Body of pancreas (tissue), 4 donors: ENCODE results near the gene MUC5AC. TPM values are rescaled to one million over a fixed set of nuclear protein-coding genes. Genes with fewer than 3 reads are reported as not detected.

ENCODE experiments used
- ATAC-seq: fragments of 150-250 bp; one replicate; pipeline ENCODE4 v1.9.1; 2016
- DNase-seq, 4 donors: peaks; one replicate each; pipeline ENCODE4 v3.0.0-alpha.2; 2019
- H3K27ac ChIP-seq, 4 donors: fragments of 200-600 bp; sonication (generic); 1 replicate in 3 of 4; 2 replicates in 1 of 4; pipeline versions ENCODE4 v1.5.1 to v1.6.1; 2016 to 2019; ENCODE audit warnings: mild to moderate bottlenecking in 1 of 4, mixed read lengths in 1 of 4, moderate library complexity in 1 of 4
- H3K27me3 ChIP-seq, 2 donors: fragments of 200-600 bp; sonication (generic); one replicate each; pipeline ENCODE4 v1.6.0; 2016; ENCODE audit warnings: mild to moderate bottlenecking in 1 of 2
- H3K36me3 ChIP-seq, 2 donors: fragments of 200-600 bp; sonication (generic); replicated peaks in 1 of 2; 2 replicates each; pipeline ENCODE4 v1.5.1; 2016; ENCODE audit warnings: low read depth in 2 of 2; ENCODE audit not compliant: insufficient read depth in 1 of 2
- H3K4me1 ChIP-seq: fragments of 200-600 bp; sonication (generic); one replicate; pipeline ENCODE4 v1.6.0; 2016
- H3K4me3 ChIP-seq, 2 donors: fragments of 200-600 bp; sonication (generic); 1 replicate in 1 of 2; 2 replicates in 1 of 2; pipeline ENCODE4 v1.5.1; 2016 to 2019
- H3K9me3 ChIP-seq, 3 donors: fragments of 200-600 bp; sonication (generic); 1 replicate in 2 of 3; 2 replicates in 1 of 3; pipeline ENCODE4 v1.5.1; 2016
- POLR2A ChIP-seq, 3 donors: fragments of 450-650 bp; IDR thresholded peaks; one replicate each; pipeline ENCODE4 v1.6.1; 2016; ENCODE audit warnings: antibody characterized with exemption in 3 of 3, mild to moderate bottlenecking in 2 of 3
- WGBS, 2 donors: methylation state at CpG; one replicate each; pipeline ENCODE4 v1.1.5; 2017; 5-methylcytosine and 5-hydroxymethylcytosine counted together
- intact Hi-C: fragments of 100-400 bp; cut with DNase I; formaldehyde crosslinking; loops from one replicate; pipeline ENCODE4 v1.15.1; 2023
- total RNA-seq, 2 donors: library from RNA; depleted of rRNA; stranded (reverse); fragments of >200 nt; gene quantifications; one replicate each; pipeline ENCODE4 v1.1.0, GENCODE V29; 2016
- TF ChIP-seq, protein P1 (sequence below), 7 experiments: fragments of 450-650 bp in 4 of 7; fragments of 200-600 bp in 3 of 7; sonication (generic) in 3 of 7; IDR thresholded peaks; one replicate each; pipeline ENCODE4 v1.5.1; 2016 to 2019; ENCODE audit warnings: antibody characterized with exemption in 7 of 7

MUC5AC gene
- total RNA-seq, 2 donors from 2014 or later, result under 0.01 to 1.8 TPM

GRCh38 chr11:1199241-1199750 lies 41.5 kb downstream of the MUC5AC start:
- H3K4me1 ChIP-seq, result peaks cover 6% of the 10 kb centered on the region
- ATAC-seq (no peak), DNase-seq (no peak)
- no peaks in the 10 kb centered on the region for H3K36me3 ChIP-seq
- 71% methylated on average over 26 of the region's 27 CpGs; no CpG with 5 or more reads in 1 of the 2 donors for WGBS, 2 donors
- H3K9me3 ChIP-seq, result no peaks in the 10 kb centered on the region
- no peak overlapping the region for H3K27ac ChIP-seq
- intact Hi-C loops, result no loop called here
- H3K4me3 ChIP-seq, result no peak overlapping the region
- H3K27me3 ChIP-seq, result peaks cover 0 to 25% of the 10 kb centered on the region in 2 donors
- TF ChIP-seq, protein P1, sequence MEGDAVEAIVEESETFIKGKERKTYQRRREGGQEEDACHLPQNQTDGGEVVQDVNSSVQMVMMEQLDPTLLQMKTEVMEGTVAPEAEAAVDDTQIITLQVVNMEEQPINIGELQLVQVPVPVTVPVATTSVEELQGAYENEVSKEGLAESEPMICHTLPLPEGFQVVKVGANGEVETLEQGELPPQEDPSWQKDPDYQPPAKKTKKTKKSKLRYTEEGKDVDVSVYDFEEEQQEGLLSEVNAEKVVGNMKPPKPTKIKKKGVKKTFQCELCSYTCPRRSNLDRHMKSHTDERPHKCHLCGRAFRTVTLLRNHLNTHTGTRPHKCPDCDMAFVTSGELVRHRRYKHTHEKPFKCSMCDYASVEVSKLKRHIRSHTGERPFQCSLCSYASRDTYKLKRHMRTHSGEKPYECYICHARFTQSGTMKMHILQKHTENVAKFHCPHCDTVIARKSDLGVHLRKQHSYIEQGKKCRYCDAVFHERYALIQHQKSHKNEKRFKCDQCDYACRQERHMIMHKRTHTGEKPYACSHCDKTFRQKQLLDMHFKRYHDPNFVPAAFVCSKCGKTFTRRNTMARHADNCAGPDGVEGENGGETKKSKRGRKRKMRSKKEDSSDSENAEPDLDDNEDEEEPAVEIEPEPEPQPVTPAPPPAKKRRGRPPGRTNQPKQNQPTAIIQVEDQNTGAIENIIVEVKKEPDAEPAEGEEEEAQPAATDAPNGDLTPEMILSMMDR (IDR thresholded peaks at IDR 0.05), result no peak
- no peak for TF ChIP-seq POLR2A (IDR thresholded peaks at IDR 0.05)

DNA sequence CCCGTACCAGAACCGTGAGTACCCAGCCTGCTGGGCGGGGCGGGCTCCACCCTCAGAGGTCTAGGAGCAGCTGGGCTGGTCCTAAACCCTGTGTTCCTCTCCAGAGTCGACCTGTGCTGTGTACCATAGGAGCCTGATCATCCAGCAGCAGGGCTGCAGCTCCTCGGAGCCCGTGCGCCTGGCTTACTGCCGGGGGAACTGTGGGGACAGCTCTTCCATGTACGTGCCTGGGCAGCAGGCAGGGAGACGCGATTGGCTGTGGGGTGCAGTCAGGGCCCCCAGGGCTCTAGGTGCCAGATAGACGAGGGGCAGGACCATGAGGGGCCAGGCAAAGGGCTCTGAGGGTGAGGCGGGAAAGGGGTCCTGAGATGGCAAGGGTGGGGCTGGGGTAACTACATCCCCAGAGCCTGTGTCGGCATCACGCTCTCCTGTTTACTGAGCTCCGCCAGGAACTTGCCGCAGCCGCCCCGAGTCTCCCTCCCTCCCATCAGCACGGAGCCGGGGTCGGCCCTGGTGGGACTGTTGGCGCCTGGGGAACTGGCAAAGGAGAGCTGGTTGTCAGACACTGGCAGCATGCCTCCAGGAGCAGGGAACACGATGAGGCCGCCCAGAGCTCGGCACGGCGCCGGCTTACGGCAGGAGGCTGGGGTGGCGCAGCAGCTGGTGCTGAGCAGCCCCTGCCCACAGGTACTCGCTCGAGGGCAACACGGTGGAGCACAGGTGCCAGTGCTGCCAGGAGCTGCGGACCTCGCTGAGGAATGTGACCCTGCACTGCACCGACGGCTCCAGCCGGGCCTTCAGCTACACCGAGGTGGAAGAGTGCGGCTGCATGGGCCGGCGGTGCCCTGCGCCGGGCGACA lies 42.2 kb downstream of the MUC5AC start:
- peaks cover 6% of the 10 kb centered on the region for H3K4me1 ChIP-seq
- no peak for TF ChIP-seq POLR2A (IDR thresholded peaks at IDR 0.05)
- TF ChIP-seq, protein P1 (IDR thresholded peaks at IDR 0.05), result no peak
- H3K9me3 ChIP-seq, result no peaks in the 10 kb centered on the region
- no peak for ATAC-seq
- peak in 1 of 4 donors; percentile 22 for DNase-seq
- intact Hi-C loops, result loop anchor here (2.0 to 10.0 kb wide), 2 partner anchors 195 to 317 kb away; no protein-coding TSS in a partner anchor
- H3K4me3 ChIP-seq, result no peak overlapping the region
- no peaks in the 10 kb centered on the region for H3K36me3 ChIP-seq
- H3K27ac ChIP-seq, result no peak overlapping the region
- peaks cover 0 to 25% of the 10 kb centered on the region in 2 donors for H3K27me3 ChIP-seq
- WGBS, 2 donors, result 31 to 56% methylated on average over 8 to 35 of the region's 47 CpGs

DNA sequence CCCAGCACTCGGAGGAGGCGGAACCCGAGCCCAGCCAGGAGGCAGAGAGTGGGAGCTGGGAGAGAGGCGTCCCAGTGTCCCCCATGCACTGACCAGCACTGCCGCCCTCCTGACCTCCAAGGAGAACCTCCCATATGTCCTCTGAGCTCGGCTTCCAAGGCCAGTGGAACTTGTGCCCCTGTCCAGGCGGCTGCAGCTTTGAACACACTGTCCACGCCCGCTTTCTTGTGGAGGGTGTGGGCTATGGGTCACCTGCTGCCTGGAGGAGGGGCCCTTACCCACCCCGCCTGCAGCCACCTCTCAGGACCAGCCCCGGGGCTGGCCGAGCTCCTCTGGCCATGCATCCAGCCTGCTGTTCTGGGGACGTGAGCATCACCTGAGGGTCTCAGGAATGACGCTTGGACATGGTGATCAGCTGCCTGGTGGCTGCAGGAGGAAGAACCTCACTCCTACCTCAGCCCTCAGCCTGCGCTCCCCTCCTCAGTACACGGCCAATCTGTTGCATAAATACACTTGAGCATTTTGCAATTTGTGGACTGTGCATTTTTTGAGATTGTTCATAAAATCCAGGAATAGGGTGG lies 42.9 kb downstream of the MUC5AC start:
- intact Hi-C loops, result loop anchor here (2.0 to 10.0 kb wide), 2 partner anchors 194 to 316 kb away; no protein-coding TSS in a partner anchor
- ATAC-seq (no peak), DNase-seq (peak in 1 of 4 donors; percentile 11)
- Histone ChIP-seq H3K36me3 (no peaks in the 10 kb centered on the region), H3K27ac (no peak overlapping the region), H3K4me1 (peaks cover 6% of the 10 kb centered on the region), H3K9me3 (no peaks in the 10 kb centered on the region), H3K4me3 (no peak overlapping the region), H3K27me3 (peaks cover 0 to 25% of the 10 kb centered on the region in 2 donors)
- WGBS, 2 donors, result 40 to 52% methylated on average over 1 to 14 of the region's 16 CpGs
- TF ChIP-seq, protein P1 (IDR thresholded peaks at IDR 0.05), result no peak
- TF ChIP-seq POLR2A (IDR thresholded peaks at IDR 0.05), result no peak

- Histone ChIP-seq H3K4me3 (no peak overlapping the region), H3K27ac (no peak overlapping the region), H3K27me3 (peaks cover 0 to 25% of the 10 kb centered on the region in 2 donors), H3K9me3 (no peaks in the 10 kb centered on the region), H3K36me3 (no peaks in the 10 kb centered on the region), H3K4me1 (peaks cover 6% of the 10 kb centered on the region)
- DNase-seq (no peak), ATAC-seq (no peak)
- 71 to 72% methylated on average over 4 of the region's 4 CpGs for WGBS, 2 donors
- TF ChIP-seq, protein P1 (IDR thresholded peaks at IDR 0.05), result no peak
- TF ChIP-seq POLR2A (IDR thresholded peaks at IDR 0.05), result no peak
- intact Hi-C loops, result loop anchor here (2.0 to 10.0 kb wide), 2 partner anchors 193 to 315 kb away; no protein-coding TSS in a partner anchor
Measured at GRCh38 chr11:1201395-1202153, 43.8 kb downstream of the MUC5AC start.
